GM21576 (cell line): ENCODE measurements around the gene PLCB2.

Experiments
- ATAC-seq: cut with Tn5 transposase; IDR thresholded peaks from one replicate; pipeline ENCODE4 v1.9.1; 2021; ENCODE audit warnings: mild to moderate bottlenecking, moderate library complexity; ENCODE audit not compliant: unreplicated experiment

Gene PLCB2

GRCh38 chr15:40306371-40306770 is 1.4 kb downstream of the PLCB2 start:
- ATAC-seq: no peak

- ATAC-seq: no peak
Measured at GRCh38 chr15:40305281-40305680, 2.5 kb downstream of the PLCB2 start.

GRCh38 chr15:40303576-40303975 is 4.2 kb downstream of the PLCB2 start:
- ATAC-seq: no peak

GRCh38 chr15:40302981-40303380 is 4.8 kb downstream of the PLCB2 start:
- no peak for ATAC-seq

- ATAC-seq: no peak
Measured at GRCh38 chr15:40302288-40302886, 5.3 kb downstream of the PLCB2 start.

- ATAC-seq: no peak
Measured at GRCh38 chr15:40301467-40302179, 6.1 kb downstream of the PLCB2 start.

- no peak for ATAC-seq
Measured at GRCh38 chr15:40300771-40301170, 7.0 kb downstream of the PLCB2 start.

- no peak for ATAC-seq
Measured at GRCh38 chr15:40300367-40300766, 7.4 kb downstream of the PLCB2 start.

- no peak for ATAC-seq
Measured at GRCh38 chr15:40298216-40298935, 9.4 kb downstream of the PLCB2 start.

GRCh38 chr15:40297356-40297755 is 10.4 kb downstream of the PLCB2 start:
- no peak for ATAC-seq

GRCh38 chr15:40296561-40297230 is 11.0 kb downstream of the PLCB2 start:
- ATAC-seq: no peak

- ATAC-seq: no peak
Measured at GRCh38 chr15:40295877-40296560, 11.7 kb downstream of the PLCB2 start.

GRCh38 chr15:40295297-40295696 is 12.4 kb downstream of the PLCB2 start:
- ATAC-seq: no peak

GRCh38 chr15:40293905-40294895 is 13.5 kb downstream of the PLCB2 start:
- no peak for ATAC-seq

- ATAC-seq: no peak
Measured at GRCh38 chr15:40293006-40293405, 14.7 kb downstream of the PLCB2 start.

GRCh38 chr15:40292246-40292645 is 15.5 kb downstream of the PLCB2 start:
- no peak for ATAC-seq

GRCh38 chr15:40290918-40291574 is 16.7 kb downstream of the PLCB2 start:
- ATAC-seq: no peak

- no peak for ATAC-seq
Measured at GRCh38 chr15:40290545-40290917, 17.2 kb downstream of the PLCB2 start.

GRCh38 chr15:40289140-40289775 is 18.5 kb downstream of the PLCB2 start:
- no peak for ATAC-seq
